PC-3 (cell line): ENCODE data around the gene ECT2L.

Source experiments
- EZH2 ChIP-seq: fragments of 300-600 bp; sonication (generic); IDR thresholded peaks from one replicate; pipeline ENCODE4 v1.6.1; 2017; ENCODE audit warnings: antibody characterized with exemption, mild to moderate bottlenecking, low read length; ENCODE audit not compliant: unreplicated experiment
- EZH2phosphoT487 ChIP-seq: fragments of 300-600 bp; sonication (generic); IDR thresholded peaks from 2 replicates; pipeline ENCODE4 v1.6.1; 2018; ENCODE audit warnings: mild to moderate bottlenecking, antibody characterized with exemption, low read length, borderline replicate concordance
- TF ChIP-seq, protein P1 (sequence below): fragments of 300-600 bp; sonication (generic); conservative IDR thresholded peaks from 2 replicates; pipeline ENCODE4 v1.5.1; 2017; ENCODE audit warnings: antibody characterized with exemption, low read depth, mild to moderate bottlenecking, low read length

DNA sequence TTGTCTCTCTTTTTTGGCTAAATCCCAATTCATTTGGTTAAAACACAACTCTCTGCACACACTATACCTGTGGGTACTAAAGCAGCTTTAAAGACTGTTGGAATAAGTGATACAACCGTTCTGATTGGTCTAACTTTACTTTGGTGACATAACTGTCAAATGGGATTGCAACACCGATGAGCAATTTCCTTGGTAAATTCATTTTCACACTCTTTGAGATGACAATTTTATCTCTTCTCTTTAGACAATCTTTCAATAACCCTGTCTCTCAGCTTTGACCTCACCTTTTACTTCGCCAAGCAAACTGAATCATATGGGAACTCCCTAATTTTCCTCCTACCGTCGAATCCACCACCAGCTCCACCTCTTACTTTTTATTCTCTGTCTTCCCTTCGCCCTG is 60.8 kb downstream of the ECT2L start:
- TF ChIP-seq, protein P1, sequence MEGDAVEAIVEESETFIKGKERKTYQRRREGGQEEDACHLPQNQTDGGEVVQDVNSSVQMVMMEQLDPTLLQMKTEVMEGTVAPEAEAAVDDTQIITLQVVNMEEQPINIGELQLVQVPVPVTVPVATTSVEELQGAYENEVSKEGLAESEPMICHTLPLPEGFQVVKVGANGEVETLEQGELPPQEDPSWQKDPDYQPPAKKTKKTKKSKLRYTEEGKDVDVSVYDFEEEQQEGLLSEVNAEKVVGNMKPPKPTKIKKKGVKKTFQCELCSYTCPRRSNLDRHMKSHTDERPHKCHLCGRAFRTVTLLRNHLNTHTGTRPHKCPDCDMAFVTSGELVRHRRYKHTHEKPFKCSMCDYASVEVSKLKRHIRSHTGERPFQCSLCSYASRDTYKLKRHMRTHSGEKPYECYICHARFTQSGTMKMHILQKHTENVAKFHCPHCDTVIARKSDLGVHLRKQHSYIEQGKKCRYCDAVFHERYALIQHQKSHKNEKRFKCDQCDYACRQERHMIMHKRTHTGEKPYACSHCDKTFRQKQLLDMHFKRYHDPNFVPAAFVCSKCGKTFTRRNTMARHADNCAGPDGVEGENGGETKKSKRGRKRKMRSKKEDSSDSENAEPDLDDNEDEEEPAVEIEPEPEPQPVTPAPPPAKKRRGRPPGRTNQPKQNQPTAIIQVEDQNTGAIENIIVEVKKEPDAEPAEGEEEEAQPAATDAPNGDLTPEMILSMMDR, result no peak
- TF ChIP-seq EZH2 (no peak), EZH2phosphoT487 (no peak)
